ENCODE data around the gene FBXO34.

- no peak for TF ChIP-seq CREB5 (CRISPR knock-in tag; IDR thresholded peaks at IDR 0.05; ENCODE audit: low read depth)
- TF ChIP-seq OSR1 (CRISPR knock-in tag; IDR thresholded peaks at IDR 0.05) = no peak
- no peak for TF ChIP-seq ZFP30 (CRISPR knock-in tag; IDR thresholded peaks at IDR 0.05)
- no peak for TF ChIP-seq ISL1 (CRISPR knock-in tag; IDR thresholded peaks at IDR 0.05)
- TF ChIP-seq, protein P1, sequence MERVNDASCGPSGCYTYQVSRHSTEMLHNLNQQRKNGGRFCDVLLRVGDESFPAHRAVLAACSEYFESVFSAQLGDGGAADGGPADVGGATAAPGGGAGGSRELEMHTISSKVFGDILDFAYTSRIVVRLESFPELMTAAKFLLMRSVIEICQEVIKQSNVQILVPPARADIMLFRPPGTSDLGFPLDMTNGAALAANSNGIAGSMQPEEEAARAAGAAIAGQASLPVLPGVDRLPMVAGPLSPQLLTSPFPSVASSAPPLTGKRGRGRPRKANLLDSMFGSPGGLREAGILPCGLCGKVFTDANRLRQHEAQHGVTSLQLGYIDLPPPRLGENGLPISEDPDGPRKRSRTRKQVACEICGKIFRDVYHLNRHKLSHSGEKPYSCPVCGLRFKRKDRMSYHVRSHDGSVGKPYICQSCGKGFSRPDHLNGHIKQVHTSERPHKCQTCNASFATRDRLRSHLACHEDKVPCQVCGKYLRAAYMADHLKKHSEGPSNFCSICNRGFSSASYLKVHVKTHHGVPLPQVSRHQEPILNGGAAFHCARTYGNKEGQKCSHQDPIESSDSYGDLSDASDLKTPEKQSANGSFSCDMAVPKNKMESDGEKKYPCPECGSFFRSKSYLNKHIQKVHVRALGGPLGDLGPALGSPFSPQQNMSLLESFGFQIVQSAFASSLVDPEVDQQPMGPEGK (CRISPR knock-in tag; IDR thresholded peaks at IDR 0.05; ENCODE audit: borderline replicate concordance) = no peak
- no peak for TF ChIP-seq RARB (CRISPR knock-in tag; IDR thresholded peaks at IDR 0.05)
- TF ChIP-seq ARNTL (CRISPR knock-in tag; IDR thresholded peaks at IDR 0.05; ENCODE audit: borderline replicate concordance, low read depth) = no peak
Observed at GRCh38 chr14:55366271-55366670, 95.0 kb downstream of the FBXO34 start.
